ENCODE measurements around the gene SUPT3H. TPM values are rescaled to one million over a fixed set of nuclear protein-coding genes. Genes with fewer than 3 reads are reported as not detected.

The SUPT3H gene
- total and polyA plus RNA-seq, 7 donors, result 1.7 to 4.3 (median 2.8) TPM

- Histone ChIP-seq H3K27ac (no peak overlapping the region), H3K27me3 (ENCODE audit: insufficient read depth in 3 of 3, low read length in 2 of 3) (peaks cover 0 to 3% (median 0%) of the 10 kb centered on the region in 3 donors), H3K9me3 (no peaks in the 10 kb centered on the region), H3K36me3 (ENCODE audit: insufficient read depth in 1 of 2, low read depth in 1 of 2) (no peaks in the 10 kb centered on the region), H3K4me1 (no peaks in the 10 kb centered on the region), H3K4me3 (no peak overlapping the region)
- DNase-seq (no peak), ATAC-seq (no peak)
- WGBS, 3 donors, result 68 to 78% (median 77%) methylated on average over 2 of the region's 2 CpGs
- TF ChIP-seq CTCF (IDR thresholded peaks at IDR 0.05), result no peak
- intact Hi-C loops (cut with DNase I), result no loop called here
Measured at GRCh38 chr6:45398075-45398813, 20.5 kb upstream of the SUPT3H start.

GRCh38 chr6:45394586-45395095 lies 16.9 kb upstream of the SUPT3H start:
- no peaks in the 10 kb centered on the region for H3K9me3 ChIP-seq
- no peaks in the 10 kb centered on the region for H3K36me3 ChIP-seq (ENCODE audit: insufficient read depth in 1 of 2, low read depth in 1 of 2)
- DNase-seq (no peak), ATAC-seq (no peak)
- 78 to 82% (median 81%) methylated on average over 4 of the region's 4 CpGs for WGBS, 3 donors
- no peak overlapping the region for H3K4me3 ChIP-seq
- H3K4me1 ChIP-seq, result no peaks in the 10 kb centered on the region
- no peak for TF ChIP-seq CTCF (IDR thresholded peaks at IDR 0.05)
- intact Hi-C loops (cut with DNase I), result no loop called here
- H3K27ac ChIP-seq, result no peak overlapping the region
- H3K27me3 ChIP-seq (ENCODE audit: insufficient read depth in 3 of 3, low read length in 2 of 3), result no peaks in the 10 kb centered on the region

GRCh38 chr6:45388328-45388727 lies 10.6 kb upstream of the SUPT3H start:
- Histone ChIP-seq H3K27ac (no peak overlapping the region), H3K27me3 (ENCODE audit: insufficient read depth in 3 of 3, low read length in 2 of 3) (peaks cover 0 to 7% (median 0%) of the 10 kb centered on the region in 3 donors), H3K4me3 (no peak overlapping the region), H3K36me3 (ENCODE audit: insufficient read depth in 1 of 2, low read depth in 1 of 2) (no peaks in the 10 kb centered on the region), H3K4me1 (no peaks in the 10 kb centered on the region), H3K9me3 (no peaks in the 10 kb centered on the region)
- TF ChIP-seq CTCF (IDR thresholded peaks at IDR 0.05), result no peak
- 65 to 69% (median 66%) methylated on average over 3 of the region's 3 CpGs for WGBS, 3 donors
- ATAC-seq (no peak), DNase-seq (no peak)
- intact Hi-C loops (cut with DNase I), result no loop called here

GRCh38 chr6:45387236-45387635 lies 9.5 kb upstream of the SUPT3H start:
- ATAC-seq (no peak), DNase-seq (no peak)
- Histone ChIP-seq H3K4me3 (no peak overlapping the region), H3K27me3 (ENCODE audit: insufficient read depth in 3 of 3, low read length in 2 of 3) (peaks cover 0 to 7% (median 0%) of the 10 kb centered on the region in 3 donors), H3K27ac (no peak overlapping the region), H3K9me3 (no peaks in the 10 kb centered on the region), H3K36me3 (ENCODE audit: insufficient read depth in 1 of 2, low read depth in 1 of 2) (no peaks in the 10 kb centered on the region), H3K4me1 (no peaks in the 10 kb centered on the region)
- 97% methylated on average over 5 of the region's 5 CpGs for WGBS, 3 donors
- TF ChIP-seq CTCF (IDR thresholded peaks at IDR 0.05), result no peak
- intact Hi-C loops (cut with DNase I), result no loop called here

Measured in psoas muscle (tissue), 8 donors.